NCI-H128 (cell line): Measurements from ENCODE around the gene SRPK3.
"Not testable (repeated sequence)": the region's sequence is repeated elsewhere in the genome, so short reads cannot be mapped to it uniquely, and the experiment has no call there.

Experiments used
- DNase-seq: peaks from one replicate; lab custom pipeline; 2025; ENCODE audit not compliant: unreplicated experiment; lab: John Stamatoyannopoulos, UW

SRPK3 gene

DNA sequence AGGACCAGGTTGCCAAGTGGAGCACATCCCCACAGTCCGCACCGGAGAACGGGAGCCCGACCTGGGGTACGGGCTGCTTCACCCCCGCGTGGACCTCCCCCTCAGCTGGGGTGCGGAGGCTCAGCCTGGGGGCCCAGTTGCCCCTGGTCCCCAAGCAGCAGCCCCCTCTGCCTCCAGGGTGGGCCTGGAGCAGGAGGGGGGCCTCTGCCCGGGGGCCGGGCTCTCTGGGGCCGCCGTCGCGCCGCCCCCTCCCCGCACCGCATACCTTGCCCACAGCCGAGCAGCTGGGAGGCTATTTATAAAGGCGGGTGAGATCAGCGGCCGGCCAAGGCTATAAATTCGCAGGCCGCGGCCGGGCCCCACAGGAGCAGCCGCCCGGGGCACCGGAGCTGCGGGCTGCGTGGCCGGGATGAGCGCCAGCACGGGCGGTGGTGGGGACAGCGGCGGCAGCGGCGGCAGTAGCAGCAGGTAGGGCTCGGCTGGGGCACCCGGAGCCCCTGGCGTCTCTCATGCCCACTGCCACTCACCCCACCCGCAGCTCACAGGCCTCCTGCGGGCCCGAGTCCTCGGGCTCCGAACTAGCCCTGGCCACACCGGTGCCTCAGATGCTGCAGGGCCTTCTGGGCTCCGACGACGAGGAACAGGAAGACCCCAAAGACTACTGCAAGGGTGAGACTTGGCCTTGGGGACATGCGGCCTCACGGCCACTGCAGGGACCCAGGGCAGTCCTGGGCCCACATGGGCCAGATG lies at the start of gene SRPK3:
Gene SRPK3 (plus strand): TSS at position 364 of the 750 bp plus-strand sequence. CDS start 46 bp downstream, at position 410.
- no peak for DNase-seq

DNA sequence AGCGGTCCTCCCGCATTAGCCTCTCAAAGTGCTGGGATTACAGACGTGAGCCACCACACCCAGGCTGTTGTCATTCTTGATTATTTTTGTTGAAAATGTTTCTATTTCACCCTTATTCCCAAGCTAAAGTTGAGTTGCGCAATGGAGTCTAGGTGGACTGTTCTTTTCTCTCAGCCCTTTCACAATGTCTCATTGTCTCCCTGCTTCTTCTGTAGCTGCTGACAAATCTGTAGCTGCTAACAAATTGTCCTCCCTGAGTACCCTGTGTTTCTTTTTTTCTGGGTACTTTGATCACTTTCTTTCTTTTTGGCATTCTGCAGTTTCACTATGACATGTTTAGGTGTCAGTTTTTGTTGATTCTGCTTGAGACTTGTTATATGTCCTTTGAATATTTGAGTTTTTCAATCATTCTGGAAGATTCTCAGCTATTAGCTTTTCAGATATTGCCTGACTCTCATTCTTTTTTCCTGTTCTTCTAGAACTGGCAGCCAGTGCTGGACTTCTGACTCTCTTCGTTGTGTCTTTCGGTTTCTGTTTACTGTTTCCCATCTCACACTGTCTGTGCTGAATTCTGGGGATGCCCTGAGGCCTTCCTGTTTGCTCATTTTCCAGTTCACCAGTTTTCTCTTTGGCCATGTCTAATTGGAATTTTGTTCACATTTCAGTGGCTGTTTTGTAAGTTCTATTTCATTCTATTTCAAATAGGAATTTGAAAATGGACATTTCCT lies 49.6 kb upstream of the SRPK3 start:
- no peak for DNase-seq

DNA sequence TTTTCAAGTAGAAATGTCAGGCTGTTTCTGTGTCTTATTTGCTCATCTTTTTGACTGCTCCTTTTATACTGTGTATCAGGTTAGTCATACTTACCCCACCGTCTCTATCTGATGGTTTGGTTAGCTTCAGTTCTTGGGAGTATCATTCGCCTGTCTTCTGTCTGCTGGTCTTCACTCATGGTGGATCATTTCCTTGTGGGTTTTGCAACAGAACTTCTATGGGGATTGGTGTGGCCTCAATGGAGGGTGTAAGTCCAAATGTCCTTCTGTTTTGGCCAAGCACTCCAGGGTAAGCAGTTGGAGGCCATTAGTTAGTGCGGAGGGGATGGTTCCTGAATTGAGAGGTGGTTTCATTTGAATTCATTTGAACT lies 49.0 kb upstream of the SRPK3 start:
- no peak for DNase-seq

GRCh38 chrX:153732401-153732800 lies 48.4 kb upstream of the SRPK3 start:
- no peak for DNase-seq

- DNase-seq: no peak
These were observed 47.1 kb upstream of the SRPK3 start for GRCh38 chrX:153733651-153734240.

DNA sequence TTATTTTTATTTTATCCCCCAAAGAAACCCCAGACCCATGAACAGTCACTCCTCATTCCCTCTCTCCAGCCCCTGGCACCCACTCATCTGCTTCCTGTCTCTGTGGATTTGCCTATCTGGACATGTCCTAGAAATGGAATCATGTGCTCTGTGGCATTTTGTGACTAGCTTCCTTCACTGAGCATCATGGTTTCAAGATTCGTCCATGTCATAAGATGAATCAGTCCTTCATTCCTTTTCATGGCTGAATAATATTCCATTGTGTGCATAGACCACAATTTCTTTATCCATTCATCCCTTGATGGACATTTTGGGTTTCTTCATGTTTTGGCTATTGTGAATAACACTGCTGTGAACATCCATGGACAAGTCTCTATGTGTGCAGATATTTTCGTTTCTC lies 46.0 kb upstream of the SRPK3 start:
- DNase-seq: no peak

DNA sequence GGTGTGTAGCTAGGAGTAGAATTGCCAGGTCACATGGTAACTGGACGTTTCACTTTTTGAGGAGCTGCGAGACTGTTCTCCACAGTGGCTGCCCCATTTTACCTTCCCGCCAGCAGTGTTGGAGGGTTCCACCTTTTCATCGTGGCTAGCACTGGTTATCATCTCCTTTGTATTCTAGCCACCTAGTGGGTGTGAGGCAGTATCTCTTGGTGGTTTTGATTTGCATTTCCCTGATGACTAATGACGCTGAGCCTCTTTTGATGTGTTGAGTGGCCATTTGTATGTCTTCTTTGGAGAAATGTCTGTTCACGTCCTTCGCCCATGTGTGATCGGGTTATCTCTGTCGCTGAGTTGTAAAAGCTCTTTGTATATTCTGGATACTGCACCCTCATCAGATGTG lies 45.6 kb upstream of the SRPK3 start:
- DNase-seq: no peak

DNA sequence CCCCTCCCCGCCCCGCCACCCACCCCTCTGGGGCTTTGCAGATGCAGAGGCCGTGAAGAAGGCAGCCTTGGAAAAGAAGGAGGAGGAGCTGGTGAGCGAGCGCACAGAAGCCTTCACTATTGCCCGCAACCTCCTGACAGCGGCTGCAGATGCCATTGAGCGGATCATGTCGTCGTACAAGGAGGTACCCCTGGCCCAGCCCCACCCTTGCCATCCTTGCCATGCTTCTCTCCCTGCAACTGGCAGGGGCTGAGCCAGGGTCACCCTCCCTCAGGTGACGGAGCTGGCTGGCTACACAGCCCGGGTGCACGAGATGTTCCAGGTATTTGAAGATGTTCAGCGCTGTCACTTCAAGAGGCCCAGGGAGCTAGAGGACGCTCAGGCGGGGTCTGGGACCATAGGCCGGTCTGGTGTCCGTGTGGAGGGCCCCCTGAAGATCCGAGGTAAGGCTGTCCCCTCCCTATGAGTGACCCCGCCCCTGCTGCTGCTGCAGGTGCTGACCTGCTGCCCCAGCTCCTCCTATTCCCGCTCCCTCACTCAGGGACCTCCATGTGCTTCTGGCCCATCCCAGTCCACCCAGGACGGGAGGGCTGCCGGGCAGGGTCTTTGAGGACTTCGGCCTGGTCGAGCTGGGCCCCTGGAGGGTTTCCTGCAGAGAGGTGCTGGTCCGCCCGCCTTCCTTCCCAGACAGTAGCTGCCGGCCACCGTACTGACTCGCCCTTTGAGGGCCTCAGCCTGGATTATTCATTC lies 44.6 kb upstream of the SRPK3 start:
- no peak for DNase-seq

GRCh38 chrX:153736871-153737441 lies 43.9 kb upstream of the SRPK3 start:
- DNase-seq: no peak

GRCh38 chrX:153738056-153738605 lies 42.7 kb upstream of the SRPK3 start:
- DNase-seq: no peak

DNA sequence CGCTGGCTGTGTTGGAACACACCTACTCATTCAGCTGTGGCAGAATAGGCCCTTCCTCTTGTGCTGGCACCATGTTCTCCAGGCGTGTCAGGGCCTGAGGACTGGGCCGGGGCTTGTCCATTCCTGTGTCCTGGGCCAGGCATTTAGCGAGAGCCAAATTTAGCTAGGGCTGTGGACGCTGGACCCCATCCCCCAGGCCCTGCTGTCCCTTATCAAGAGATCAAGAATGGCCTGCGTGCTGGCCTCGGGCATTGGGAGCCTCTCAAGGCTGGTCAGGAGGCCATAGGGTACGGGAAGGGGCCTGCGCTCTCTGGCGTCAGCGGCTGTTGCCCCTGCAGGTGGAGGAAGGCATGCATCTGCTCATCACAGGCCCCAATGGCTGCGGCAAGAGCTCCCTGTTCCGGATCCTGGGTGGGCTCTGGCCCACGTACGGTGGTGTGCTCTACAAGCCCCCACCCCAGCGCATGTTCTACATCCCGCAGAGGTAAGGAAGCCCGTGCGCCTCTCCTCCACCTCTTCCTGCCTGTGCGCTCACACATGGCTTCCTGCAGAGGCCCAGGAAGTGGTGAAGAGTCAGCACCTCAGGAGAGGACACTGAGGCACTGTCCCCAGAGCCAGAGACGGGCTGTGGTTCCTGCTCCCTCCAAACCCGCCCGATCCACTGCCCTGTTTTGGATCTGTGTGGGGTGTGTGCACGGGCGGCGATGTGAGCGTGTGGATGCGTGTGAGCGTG lies 40.9 kb upstream of the SRPK3 start:
- no peak for DNase-seq

GRCh38 chrX:153740631-153741222 lies 40.1 kb upstream of the SRPK3 start:
- DNase-seq: no peak

DNA sequence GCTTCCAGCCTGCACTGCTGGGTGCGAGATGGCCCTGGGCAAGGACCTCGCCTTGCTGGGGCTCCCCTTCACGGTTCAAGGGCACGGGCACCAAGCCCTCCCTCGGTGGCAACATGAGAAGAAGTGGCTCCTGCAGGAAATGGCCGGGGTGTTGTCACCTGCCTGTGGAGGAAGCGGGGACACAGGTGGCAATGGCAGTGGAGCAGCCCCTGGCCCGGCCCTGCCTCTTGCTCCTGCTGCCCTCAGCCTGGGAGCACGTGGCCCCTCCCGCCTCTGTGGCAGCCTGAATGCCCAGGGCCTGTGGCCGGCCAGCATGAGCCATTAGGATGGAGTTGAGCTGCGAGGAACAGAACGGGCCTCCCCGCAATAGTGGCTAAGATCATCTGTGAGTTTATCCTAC lies 39.4 kb upstream of the SRPK3 start:
- DNase-seq: no peak

DNA sequence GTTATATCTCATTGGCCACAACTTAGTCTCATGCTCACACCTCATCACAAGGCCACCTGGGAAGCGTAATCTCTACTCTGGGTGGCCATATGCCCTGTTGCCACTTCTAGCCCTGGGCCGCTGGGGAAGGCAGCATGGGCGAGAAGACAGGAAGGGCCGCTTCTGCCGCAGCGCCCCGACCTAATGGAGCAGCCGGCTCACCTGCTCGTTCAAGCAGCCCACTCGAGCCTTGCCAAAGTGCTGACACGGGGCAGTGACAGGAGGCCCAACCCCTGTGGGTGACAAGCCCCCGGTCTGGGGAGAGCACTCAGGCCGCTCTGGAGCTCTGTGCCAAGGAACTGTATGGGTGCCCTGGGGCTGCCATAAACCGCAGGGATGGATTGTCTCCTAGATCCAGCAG lies 38.7 kb upstream of the SRPK3 start:
- DNase-seq: not testable (repeated sequence)

- DNase-seq: not testable (repeated sequence)
These were observed 37.9 kb upstream of the SRPK3 start for GRCh38 chrX:153742796-153743467.

GRCh38 chrX:153743468-153744209 lies 37.2 kb upstream of the SRPK3 start:
- not testable (repeated sequence) for DNase-seq

DNA sequence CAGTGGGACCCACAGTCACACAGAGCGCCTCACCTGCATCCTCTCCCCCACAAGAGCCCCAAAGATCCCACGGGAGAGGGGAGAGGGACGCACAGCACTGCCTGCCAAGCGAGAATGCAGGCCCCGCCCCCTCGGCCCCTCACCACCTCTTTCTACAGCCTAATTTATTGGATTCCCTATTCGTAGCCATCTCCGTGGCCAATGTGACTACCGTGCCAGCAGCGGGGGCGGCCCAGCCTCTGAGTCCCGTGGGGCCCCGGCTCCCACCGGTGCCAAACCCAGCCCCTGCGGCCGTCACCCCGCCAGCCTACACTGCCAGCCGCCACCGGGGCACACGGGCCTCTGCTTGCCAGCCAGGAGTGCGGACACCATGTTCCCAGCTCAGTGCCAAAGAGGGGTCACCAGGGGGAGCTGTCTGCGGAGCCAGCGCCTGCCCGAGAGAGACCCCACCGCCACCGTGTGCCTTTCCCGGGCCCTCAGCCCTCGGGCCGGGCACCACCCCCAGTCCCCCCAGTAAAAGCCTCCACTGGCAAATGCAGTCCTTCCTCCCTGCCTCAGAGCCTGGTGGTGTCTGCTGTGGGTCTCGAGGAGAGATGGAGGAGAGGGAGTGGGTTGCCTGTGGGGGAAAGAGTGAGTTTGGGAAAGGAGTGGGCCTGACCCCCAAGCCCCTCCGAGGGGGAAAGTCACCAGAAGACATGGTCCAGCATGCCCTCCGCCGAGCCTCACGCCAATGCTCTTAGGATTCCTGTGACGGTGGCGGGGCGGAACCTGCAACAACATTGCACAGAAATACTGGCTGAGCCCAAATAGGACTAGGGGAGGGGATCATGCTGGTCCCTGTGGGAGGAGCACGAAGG lies 36.4 kb upstream of the SRPK3 start:
- DNase-seq: no peak

DNA sequence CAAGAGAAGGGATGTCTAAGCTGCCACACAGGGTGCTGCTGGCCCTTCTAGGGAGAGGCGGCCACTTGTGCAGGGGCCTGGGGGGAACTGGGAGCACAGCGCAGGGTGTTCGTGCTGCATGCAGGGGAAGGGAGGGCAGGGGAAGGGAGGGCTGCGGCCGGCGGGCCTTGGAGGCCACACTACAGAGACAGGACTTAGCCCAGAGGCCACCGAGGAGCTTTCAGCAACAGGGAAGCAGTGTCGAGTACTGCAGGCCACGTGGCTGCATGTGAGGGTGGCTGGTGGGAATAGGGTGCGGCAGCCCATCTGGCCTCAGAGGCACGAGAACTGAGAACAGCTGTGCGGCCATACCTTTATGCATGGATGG lies 35.8 kb upstream of the SRPK3 start:
- DNase-seq: not testable (repeated sequence)
